Panc1 (cell line): ENCODE results near the gene PTRH1. TPM values are rescaled to one million over a fixed set of nuclear protein-coding genes. Genes with fewer than 3 reads are reported as not detected.

ENCODE experiments used
- ATAC-seq: fragments of 200-7000 bp; cut with Tn5 transposase; 2 replicates; pipeline ENCODE4 v1.9.1; 2020; ENCODE audit warnings: mild to moderate bottlenecking, moderate library complexity
- BruUV-seq: library from RNA; stranded (reverse); fragments of 400-500 nt; replicated peaks from 2 replicates; lab custom pipeline; 2021; lab: Mats Ljungman, UMichigan
- CTCF ChIA-PET: fragments of 300-600 bp; sonication (Branson Sonifier 250); formaldehyde crosslinking; loops from one replicate; lab custom pipeline; 2022; ENCODE audit warnings: antibody characterized with exemption; lab: Charles Lee
- POLR2A ChIA-PET: fragments of 300-600 bp; sonication (Branson Sonifier 250); formaldehyde crosslinking; loops from one replicate; lab custom pipeline; 2022; ENCODE audit warnings: antibody characterized with exemption; lab: Charles Lee
- DNase-seq: peaks from one replicate; pipeline ENCODE4 v3.0.0-alpha.2; 2010; ENCODE audit warnings: low read depth, low spot score
- H3K27ac ChIP-seq: 2 replicates; pipeline ENCODE4 v1.5.1; 2011; ENCODE audit warnings: mild to moderate bottlenecking, low read length, inconsistent platforms
- H3K27me3 ChIP-seq: fragments of 200-500 bp; sonication (Bioruptor generic); 2 replicates; pipeline ENCODE4 v1.6.0; 2014; ENCODE audit warnings: low read length, inconsistent platforms; ENCODE audit not compliant: control insufficient read depth, insufficient read depth
- H3K36me3 ChIP-seq: fragments of 200-500 bp; sonication (Bioruptor generic); 2 replicates; pipeline ENCODE4 v1.5.1; 2014; ENCODE audit warnings: inconsistent platforms, mild to moderate bottlenecking, low read length, moderate library complexity; ENCODE audit not compliant: control insufficient read depth, insufficient read depth
- H3K4me1 ChIP-seq: 2 replicates; pipeline ENCODE4 v1.5.1; 2011; ENCODE audit warnings: inconsistent platforms, mild to moderate bottlenecking, low read length, moderate library complexity; ENCODE audit not compliant: control insufficient read depth, insufficient read depth
- H3K4me3 ChIP-seq, 2 experiments: 2 replicates each; pipeline ENCODE4 v1.5.1; 2011 to 2012; ENCODE audit warnings: low read depth in 2 of 2, low read length in 2 of 2, mild to moderate bottlenecking in 2 of 2, inconsistent platforms in 1 of 2, moderate library complexity in 1 of 2
- H3K9me3 ChIP-seq: fragments of 200-500 bp; sonication (Bioruptor generic); 2 replicates; pipeline ENCODE4 v1.5.1; 2014; ENCODE audit warnings: low read depth, mild to moderate bottlenecking, inconsistent platforms, low read length, moderate library complexity; ENCODE audit not compliant: control insufficient read depth, insufficient read depth
- POLR2AphosphoS5 ChIP-seq: IDR thresholded peaks from 2 replicates; pipeline ENCODE4 v1.6.1; 2012; ENCODE audit warnings: mild to moderate bottlenecking, low read depth, low read length, moderate library complexity
- SIN3A ChIP-seq: IDR thresholded peaks from 2 replicates; pipeline ENCODE4 v1.6.1; 2012; ENCODE audit warnings: low read depth, mild to moderate bottlenecking, low read length, moderate library complexity, borderline replicate concordance; ENCODE audit not compliant: insufficient read depth
- TCF7L2 ChIP-seq: IDR thresholded peaks from 2 replicates; pipeline ENCODE4 v1.6.1; 2011; ENCODE audit warnings: mild to moderate bottlenecking, low read depth, low read length, inconsistent platforms
- in situ Hi-C: cut with HindIII; loops from 2 replicates; pipeline ENCODE4 v1.10.0; 2016; ENCODE audit warnings: low sequenced_read_pairs, low pct_unique_long_range_greater_than_20kb
- intact Hi-C: fragments of 100-400 bp; cut with micrococcal nuclease; formaldehyde crosslinking; loops from one replicate; pipeline ENCODE4 v1.10.0; 2022; ENCODE audit not compliant: unreplicated experiment
- total RNA-seq: library from RNA; stranded (reverse); gene quantifications from one replicate; pipeline ENCODE4 v1.2.1, GENCODE V29; 2021; ENCODE audit not compliant: unreplicated experiment
- TF ChIP-seq, protein P1 (sequence below), 2 experiments: IDR thresholded peaks; 2 replicates each; pipeline ENCODE4 v1.6.1; 2011 to 2012; ENCODE audit warnings: low read depth in 2 of 2, control low read depth in 1 of 2, low read length in 1 of 2, mild to moderate bottlenecking in 1 of 2, moderate library complexity in 1 of 2; ENCODE audit not compliant: insufficient read depth in 1 of 2
- TF ChIP-seq, protein P2 (sequence below): fragments of 450-650 bp; IDR thresholded peaks from 2 replicates; pipeline ENCODE4 v1.5.1; 2017; ENCODE audit warnings: mild to moderate bottlenecking

Gene PTRH1
- total RNA-seq, 1 experiment from 2014 or later: 13.8 TPM

GRCh38 chr9:127730262-127730661 lies 14.8 kb upstream of the PTRH1 start:
- CTCF ChIA-PET: no interaction called here
- BruUV-seq: no TSS peak
- Histone ChIP-seq H3K4me3 (no peak overlapping the region), H3K27ac (no peak overlapping the region), H3K36me3 (no peaks in the 10 kb centered on the region), H3K27me3 (no peaks in the 10 kb centered on the region), H3K9me3 (no peaks in the 10 kb centered on the region), H3K4me1 (no peaks in the 10 kb centered on the region)
- ATAC-seq (no peak), DNase-seq (no peak)
- in situ Hi-C loops (no loop called here), intact Hi-C loops (loop anchor here (10.0 kb wide), 1 partner anchor 145 kb away; no protein-coding TSS in a partner anchor)
- POLR2A ChIA-PET: no interaction called here
- TF ChIP-seq, protein P1, sequence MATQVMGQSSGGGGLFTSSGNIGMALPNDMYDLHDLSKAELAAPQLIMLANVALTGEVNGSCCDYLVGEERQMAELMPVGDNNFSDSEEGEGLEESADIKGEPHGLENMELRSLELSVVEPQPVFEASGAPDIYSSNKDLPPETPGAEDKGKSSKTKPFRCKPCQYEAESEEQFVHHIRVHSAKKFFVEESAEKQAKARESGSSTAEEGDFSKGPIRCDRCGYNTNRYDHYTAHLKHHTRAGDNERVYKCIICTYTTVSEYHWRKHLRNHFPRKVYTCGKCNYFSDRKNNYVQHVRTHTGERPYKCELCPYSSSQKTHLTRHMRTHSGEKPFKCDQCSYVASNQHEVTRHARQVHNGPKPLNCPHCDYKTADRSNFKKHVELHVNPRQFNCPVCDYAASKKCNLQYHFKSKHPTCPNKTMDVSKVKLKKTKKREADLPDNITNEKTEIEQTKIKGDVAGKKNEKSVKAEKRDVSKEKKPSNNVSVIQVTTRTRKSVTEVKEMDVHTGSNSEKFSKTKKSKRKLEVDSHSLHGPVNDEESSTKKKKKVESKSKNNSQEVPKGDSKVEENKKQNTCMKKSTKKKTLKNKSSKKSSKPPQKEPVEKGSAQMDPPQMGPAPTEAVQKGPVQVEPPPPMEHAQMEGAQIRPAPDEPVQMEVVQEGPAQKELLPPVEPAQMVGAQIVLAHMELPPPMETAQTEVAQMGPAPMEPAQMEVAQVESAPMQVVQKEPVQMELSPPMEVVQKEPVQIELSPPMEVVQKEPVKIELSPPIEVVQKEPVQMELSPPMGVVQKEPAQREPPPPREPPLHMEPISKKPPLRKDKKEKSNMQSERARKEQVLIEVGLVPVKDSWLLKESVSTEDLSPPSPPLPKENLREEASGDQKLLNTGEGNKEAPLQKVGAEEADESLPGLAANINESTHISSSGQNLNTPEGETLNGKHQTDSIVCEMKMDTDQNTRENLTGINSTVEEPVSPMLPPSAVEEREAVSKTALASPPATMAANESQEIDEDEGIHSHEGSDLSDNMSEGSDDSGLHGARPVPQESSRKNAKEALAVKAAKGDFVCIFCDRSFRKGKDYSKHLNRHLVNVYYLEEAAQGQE (IDR thresholded peaks at IDR 0.05; ENCODE audit: insufficient read depth in 1 of 2, low read depth in 2 of 2, low read length in 1 of 2): no peak
- TF ChIP-seq POLR2AphosphoS5: no peak
- no peak for TF ChIP-seq SIN3A
- TF ChIP-seq TCF7L2: no peak
- TF ChIP-seq, protein P2, sequence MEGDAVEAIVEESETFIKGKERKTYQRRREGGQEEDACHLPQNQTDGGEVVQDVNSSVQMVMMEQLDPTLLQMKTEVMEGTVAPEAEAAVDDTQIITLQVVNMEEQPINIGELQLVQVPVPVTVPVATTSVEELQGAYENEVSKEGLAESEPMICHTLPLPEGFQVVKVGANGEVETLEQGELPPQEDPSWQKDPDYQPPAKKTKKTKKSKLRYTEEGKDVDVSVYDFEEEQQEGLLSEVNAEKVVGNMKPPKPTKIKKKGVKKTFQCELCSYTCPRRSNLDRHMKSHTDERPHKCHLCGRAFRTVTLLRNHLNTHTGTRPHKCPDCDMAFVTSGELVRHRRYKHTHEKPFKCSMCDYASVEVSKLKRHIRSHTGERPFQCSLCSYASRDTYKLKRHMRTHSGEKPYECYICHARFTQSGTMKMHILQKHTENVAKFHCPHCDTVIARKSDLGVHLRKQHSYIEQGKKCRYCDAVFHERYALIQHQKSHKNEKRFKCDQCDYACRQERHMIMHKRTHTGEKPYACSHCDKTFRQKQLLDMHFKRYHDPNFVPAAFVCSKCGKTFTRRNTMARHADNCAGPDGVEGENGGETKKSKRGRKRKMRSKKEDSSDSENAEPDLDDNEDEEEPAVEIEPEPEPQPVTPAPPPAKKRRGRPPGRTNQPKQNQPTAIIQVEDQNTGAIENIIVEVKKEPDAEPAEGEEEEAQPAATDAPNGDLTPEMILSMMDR: no peak

DNA sequence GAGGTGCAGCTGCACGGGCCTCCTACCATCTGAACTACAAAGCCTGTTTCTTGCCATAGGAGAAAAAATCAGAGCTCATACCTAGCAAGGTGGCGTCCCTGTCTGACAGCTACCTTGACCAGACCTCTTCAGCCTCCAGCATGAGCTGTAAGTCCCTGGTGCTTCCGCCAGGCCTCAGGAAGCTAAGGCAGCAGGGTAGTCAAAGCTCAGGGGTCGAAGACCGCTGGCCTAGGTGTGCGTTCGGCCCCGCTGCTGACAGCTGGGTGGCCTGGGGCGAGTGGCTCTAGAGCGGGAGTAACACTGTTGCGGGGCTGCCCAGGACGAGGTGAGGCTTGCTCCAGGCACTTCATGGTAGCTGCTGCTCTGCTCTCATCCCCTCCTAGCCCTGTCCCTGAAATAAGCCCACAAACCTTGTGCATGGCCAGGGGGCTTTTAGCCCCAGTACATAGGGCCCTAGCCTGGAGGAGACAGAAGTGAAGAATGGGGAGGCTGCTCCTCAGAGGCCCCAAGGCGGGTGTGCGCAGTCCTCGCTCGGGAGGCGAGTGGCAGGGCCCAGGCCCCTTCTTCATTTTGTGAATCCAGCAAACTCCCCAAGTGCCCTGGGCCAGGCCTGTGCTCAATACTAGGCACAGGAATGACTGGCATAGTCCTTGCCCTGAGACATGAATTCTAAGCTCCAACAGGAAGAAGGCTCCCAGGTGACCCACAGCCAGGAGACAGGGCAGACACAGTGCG lies 14.2 kb upstream of the PTRH1 start:
- ATAC-seq: no peak
- H3K9me3 ChIP-seq: no peaks in the 10 kb centered on the region
- no peaks in the 10 kb centered on the region for H3K36me3 ChIP-seq
- TF ChIP-seq, protein P1 (IDR thresholded peaks at IDR 0.05; ENCODE audit: insufficient read depth in 1 of 2, low read depth in 2 of 2, low read length in 1 of 2): no peak
- TF ChIP-seq, protein P2: no peak
- TF ChIP-seq TCF7L2: no peak
- POLR2A ChIA-PET: interaction anchor here (0.6 kb wide), 1 partner anchor 426 kb away, joined by 9 read pairs; no protein-coding TSS in a partner anchor
- intact Hi-C loops (loop anchor here (10.0 kb wide), 1 partner anchor 145 kb away; no protein-coding TSS in a partner anchor), in situ Hi-C loops (no loop called here)
- H3K27me3 ChIP-seq: no peaks in the 10 kb centered on the region
- BruUV-seq: no TSS peak
- CTCF ChIA-PET: interaction anchor here (1.0 kb wide), 1 partner anchor 129 kb away, joined by 7 read pairs; no protein-coding TSS in a partner anchor
- H3K27ac ChIP-seq: no peak overlapping the region
- DNase-seq: no peak
- H3K4me3 ChIP-seq: no peak overlapping the region
- no peaks in the 10 kb centered on the region for H3K4me1 ChIP-seq
